ENCODE results near the gene SLC12A1. TPM values are rescaled to one million over a fixed set of nuclear protein-coding genes. Genes with fewer than 3 reads are reported as not detected.

Gene SLC12A1
- total RNA-seq, 2 donors from 2014 or later = not detected

GRCh38 chr15:48177383-48177765, 28.7 kb upstream of the SLC12A1 start:
- peak overlapping the region; percentile 87 for H3K27ac Mint-ChIP-seq
- peaks cover 3% of the 10 kb centered on the region for H3K4me1 Mint-ChIP-seq
- 2 to 8% methylated on average over 7 to 10 of the region's 10 CpGs for WGBS, 2 experiments (ENCODE audit: insufficient coverage in 1 of 2, insufficient read length in 1 of 2)
- peak overlapping the region; percentile 97 for H3K27ac ChIP-seq (ENCODE audit: low read depth, low read length)
- H3K4me3 Mint-ChIP-seq = peak overlapping the region; percentile 73
- peaks cover 6% of the 10 kb centered on the region for H3K36me3 Mint-ChIP-seq (ENCODE audit: low read depth)
- DNase-seq = no peak
- peaks cover 3% of the 10 kb centered on the region for H3K27me3 Mint-ChIP-seq (ENCODE audit: insufficient read depth)
- peak overlapping the region; percentile 76 for H3K9ac ChIP-seq (ENCODE audit: extremely low read depth, low read length, poor library complexity, severe bottlenecking)
- TF ChIP-seq, protein P1, sequence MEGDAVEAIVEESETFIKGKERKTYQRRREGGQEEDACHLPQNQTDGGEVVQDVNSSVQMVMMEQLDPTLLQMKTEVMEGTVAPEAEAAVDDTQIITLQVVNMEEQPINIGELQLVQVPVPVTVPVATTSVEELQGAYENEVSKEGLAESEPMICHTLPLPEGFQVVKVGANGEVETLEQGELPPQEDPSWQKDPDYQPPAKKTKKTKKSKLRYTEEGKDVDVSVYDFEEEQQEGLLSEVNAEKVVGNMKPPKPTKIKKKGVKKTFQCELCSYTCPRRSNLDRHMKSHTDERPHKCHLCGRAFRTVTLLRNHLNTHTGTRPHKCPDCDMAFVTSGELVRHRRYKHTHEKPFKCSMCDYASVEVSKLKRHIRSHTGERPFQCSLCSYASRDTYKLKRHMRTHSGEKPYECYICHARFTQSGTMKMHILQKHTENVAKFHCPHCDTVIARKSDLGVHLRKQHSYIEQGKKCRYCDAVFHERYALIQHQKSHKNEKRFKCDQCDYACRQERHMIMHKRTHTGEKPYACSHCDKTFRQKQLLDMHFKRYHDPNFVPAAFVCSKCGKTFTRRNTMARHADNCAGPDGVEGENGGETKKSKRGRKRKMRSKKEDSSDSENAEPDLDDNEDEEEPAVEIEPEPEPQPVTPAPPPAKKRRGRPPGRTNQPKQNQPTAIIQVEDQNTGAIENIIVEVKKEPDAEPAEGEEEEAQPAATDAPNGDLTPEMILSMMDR (conservative IDR thresholded peaks at IDR 0.05) = no peak
- peaks cover 3% of the 10 kb centered on the region for H3K4me1 ChIP-seq (ENCODE audit: control insufficient read depth, insufficient read depth, low read length)
- H3K4me3 ChIP-seq (ENCODE audit: low read length) = peak overlapping the region; percentile 84
- H3K27me3 ChIP-seq (ENCODE audit: control insufficient read depth, insufficient read depth, low read length, poor library complexity, severe bottlenecking) = no peaks in the 10 kb centered on the region
- no peaks in the 10 kb centered on the region for H3K9me3 ChIP-seq (ENCODE audit: control insufficient read depth, low read length)
- peaks cover 3% of the 10 kb centered on the region for H3K9me3 Mint-ChIP-seq
- no peaks in the 10 kb centered on the region for H3K36me3 ChIP-seq (ENCODE audit: control insufficient read depth, insufficient read depth, low read length)

GRCh38 chr15:48177766-48178647, 28.1 kb upstream of the SLC12A1 start, which contains the start of gene MYEF2:
TSS of gene MYEF2 (minus strand) at chr15:48178295. CDS start at chr15:48178237, 58 bp downstream.
- H3K27ac Mint-ChIP-seq = peak within 1 kb of the TSS; percentile 87
- 1 to 7% methylated on average over 21 to 71 of the region's 71 CpGs for WGBS, 2 experiments (ENCODE audit: insufficient coverage in 1 of 2, insufficient read length in 1 of 2)
- H3K4me1 ChIP-seq (ENCODE audit: control insufficient read depth, insufficient read depth, low read length) = peaks cover 3% of the 10 kb centered on the region
- H3K4me1 Mint-ChIP-seq = peaks cover 3% of the 10 kb centered on the region
- H3K27ac ChIP-seq (ENCODE audit: low read depth, low read length) = peak within 1 kb of the TSS; percentile 97
- no peaks in the 10 kb centered on the region for H3K27me3 ChIP-seq (ENCODE audit: control insufficient read depth, insufficient read depth, low read length, poor library complexity, severe bottlenecking)
- H3K4me3 ChIP-seq (ENCODE audit: low read length) = peak within 1 kb of the TSS; percentile 84
- peak; percentile 96 for DNase-seq
- H3K4me3 Mint-ChIP-seq = peak within 1 kb of the TSS; percentile 73
- peaks cover 6% of the 10 kb centered on the region for H3K36me3 Mint-ChIP-seq (ENCODE audit: low read depth)
- peaks cover 3% of the 10 kb centered on the region for H3K27me3 Mint-ChIP-seq (ENCODE audit: insufficient read depth)
- no peaks in the 10 kb centered on the region for H3K9me3 ChIP-seq (ENCODE audit: control insufficient read depth, low read length)
- TF ChIP-seq, protein P1 (conservative IDR thresholded peaks at IDR 0.05) = peak; percentile 30
- no peaks in the 10 kb centered on the region for H3K36me3 ChIP-seq (ENCODE audit: control insufficient read depth, insufficient read depth, low read length)
- H3K9ac ChIP-seq (ENCODE audit: extremely low read depth, low read length, poor library complexity, severe bottlenecking) = peak within 1 kb of the TSS; percentile 76
- H3K9me3 Mint-ChIP-seq = no peaks in the 10 kb centered on the region

DNA sequence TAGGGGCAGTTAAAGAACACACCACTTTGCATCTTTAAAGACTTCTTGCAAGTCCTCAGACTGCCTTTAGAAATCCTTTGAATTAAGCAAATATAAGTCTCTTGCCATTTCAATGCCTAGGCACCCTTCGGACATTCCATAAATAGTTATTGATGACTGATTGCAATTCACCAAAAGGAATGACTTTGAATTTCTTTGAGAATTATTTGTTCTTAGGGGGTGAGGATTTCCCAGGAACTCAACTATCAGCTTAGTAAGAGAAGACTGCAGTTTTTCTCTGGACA, 27.5 kb upstream of the SLC12A1 start:
- Mint-ChIP-seq H3K36me3 (ENCODE audit: low read depth) (peaks cover 6% of the 10 kb centered on the region), H3K4me1 (peaks cover 3% of the 10 kb centered on the region)

More for the DNA sequence above, 27.5 kb upstream of the SLC12A1 start:
- Histone ChIP-seq H3K9ac (ENCODE audit: extremely low read depth, low read length, poor library complexity, severe bottlenecking) (peak overlapping the region; percentile 76), H3K4me1 (ENCODE audit: control insufficient read depth, insufficient read depth, low read length) (peaks cover 3% of the 10 kb centered on the region), H3K27me3 (ENCODE audit: control insufficient read depth, insufficient read depth, low read length, poor library complexity, severe bottlenecking) (no peaks in the 10 kb centered on the region), H3K9me3 (ENCODE audit: control insufficient read depth, low read length) (no peaks in the 10 kb centered on the region), H3K27ac (ENCODE audit: low read depth, low read length) (peak overlapping the region; percentile 97), H3K36me3 (ENCODE audit: control insufficient read depth, insufficient read depth, low read length) (no peaks in the 10 kb centered on the region), H3K4me3 (ENCODE audit: low read length) (peak overlapping the region; percentile 84)
- peaks cover 3% of the 10 kb centered on the region for H3K27me3 Mint-ChIP-seq (ENCODE audit: insufficient read depth)
- no peak for DNase-seq
- H3K27ac Mint-ChIP-seq = no peak overlapping the region
- TF ChIP-seq, protein P1 (conservative IDR thresholded peaks at IDR 0.05) = no peak
- H3K4me3 Mint-ChIP-seq = peak overlapping the region; percentile 73
- no peaks in the 10 kb centered on the region for H3K9me3 Mint-ChIP-seq
- 70% methylated on average over 1 of the region's 1 CpG; no CpG with 5 or more reads in 1 of the 2 experiments for WGBS, 2 experiments (ENCODE audit: insufficient coverage in 1 of 2, insufficient read length in 1 of 2)

All from endodermal cell (in vitro differentiated cells).